HK-2 (cell line): Measurements from ENCODE around the gene AVP.

Source experiments
- DNase-seq: peaks from one replicate; pipeline ENCODE4 v3.0.0-alpha.2; 2018; ENCODE audit not compliant: unreplicated experiment

Gene AVP

DNA sequence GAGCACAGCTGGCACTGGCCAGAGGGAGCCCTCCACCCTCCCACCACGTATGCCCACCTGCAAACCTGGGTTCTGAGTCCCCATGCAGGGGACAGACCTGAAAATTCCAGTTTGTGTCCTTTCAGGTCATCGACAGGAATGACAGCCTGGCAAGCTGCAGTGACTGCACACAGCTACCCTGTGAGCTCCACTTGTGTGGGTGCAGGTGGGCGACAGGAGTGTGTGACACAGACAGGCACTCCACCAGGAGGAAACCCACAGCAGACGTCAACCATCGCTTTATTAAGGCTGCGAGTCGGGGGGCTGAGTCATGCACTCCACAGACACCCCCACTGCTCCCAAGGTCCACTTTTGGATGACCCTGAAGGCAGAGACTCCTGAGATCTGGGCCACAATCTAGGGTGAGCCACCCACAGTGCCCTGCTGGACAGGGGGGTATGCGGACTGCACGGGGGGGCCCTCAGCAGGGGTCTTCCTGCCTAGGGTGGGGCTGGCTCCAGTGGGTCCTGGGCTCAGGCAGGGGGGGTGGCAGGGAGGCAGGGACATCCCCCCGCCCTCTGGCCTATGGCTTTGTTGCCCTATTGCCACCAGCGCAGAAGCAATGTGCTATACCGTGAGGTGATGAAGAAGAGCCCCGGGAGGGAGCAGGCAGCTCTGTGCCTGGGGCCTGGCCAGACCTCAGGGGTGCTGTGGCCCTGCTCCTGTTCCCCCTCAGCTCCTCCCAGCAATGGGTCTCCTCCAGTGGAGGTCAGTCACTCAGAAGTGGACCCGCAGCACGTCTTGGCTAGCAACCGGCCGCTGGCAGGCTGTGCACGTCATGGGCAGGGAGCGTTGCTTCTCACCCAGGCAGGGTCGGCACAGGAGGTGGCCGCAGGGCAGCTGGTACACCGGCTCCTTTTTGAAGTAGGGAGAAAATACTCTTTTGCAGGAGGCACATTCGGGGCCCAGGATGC, 25.1 kb upstream of the AVP start:
- no peak for DNase-seq

DNA sequence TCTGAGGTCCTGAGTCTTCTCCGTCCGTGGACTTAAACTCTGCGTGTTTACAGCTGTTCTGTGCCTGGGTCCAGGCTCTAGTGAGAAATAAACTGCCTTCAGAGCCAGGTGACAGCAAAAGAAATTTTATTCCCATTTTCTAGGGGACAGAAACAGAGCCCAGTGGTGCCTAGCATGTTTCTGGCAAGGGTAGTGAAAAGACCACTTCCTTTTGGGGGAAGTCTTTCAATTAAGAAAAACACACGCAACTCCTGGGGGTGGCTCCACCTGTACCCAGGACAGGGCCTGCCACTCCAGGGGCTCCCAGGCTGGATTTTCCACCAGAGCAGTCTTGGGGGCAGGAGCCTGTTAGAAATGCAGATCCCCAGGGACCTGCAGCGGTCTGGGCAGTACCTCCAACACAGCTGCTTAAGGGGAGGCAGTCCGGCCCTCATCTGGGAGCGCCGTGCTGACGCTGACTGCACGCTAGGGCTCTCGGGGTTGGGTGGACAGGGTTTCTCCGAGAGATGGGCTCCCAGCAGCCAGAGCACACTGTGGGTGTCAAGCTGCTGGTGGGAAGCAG, 23.0 kb upstream of the AVP start:
- DNase-seq, result no peak

DNA sequence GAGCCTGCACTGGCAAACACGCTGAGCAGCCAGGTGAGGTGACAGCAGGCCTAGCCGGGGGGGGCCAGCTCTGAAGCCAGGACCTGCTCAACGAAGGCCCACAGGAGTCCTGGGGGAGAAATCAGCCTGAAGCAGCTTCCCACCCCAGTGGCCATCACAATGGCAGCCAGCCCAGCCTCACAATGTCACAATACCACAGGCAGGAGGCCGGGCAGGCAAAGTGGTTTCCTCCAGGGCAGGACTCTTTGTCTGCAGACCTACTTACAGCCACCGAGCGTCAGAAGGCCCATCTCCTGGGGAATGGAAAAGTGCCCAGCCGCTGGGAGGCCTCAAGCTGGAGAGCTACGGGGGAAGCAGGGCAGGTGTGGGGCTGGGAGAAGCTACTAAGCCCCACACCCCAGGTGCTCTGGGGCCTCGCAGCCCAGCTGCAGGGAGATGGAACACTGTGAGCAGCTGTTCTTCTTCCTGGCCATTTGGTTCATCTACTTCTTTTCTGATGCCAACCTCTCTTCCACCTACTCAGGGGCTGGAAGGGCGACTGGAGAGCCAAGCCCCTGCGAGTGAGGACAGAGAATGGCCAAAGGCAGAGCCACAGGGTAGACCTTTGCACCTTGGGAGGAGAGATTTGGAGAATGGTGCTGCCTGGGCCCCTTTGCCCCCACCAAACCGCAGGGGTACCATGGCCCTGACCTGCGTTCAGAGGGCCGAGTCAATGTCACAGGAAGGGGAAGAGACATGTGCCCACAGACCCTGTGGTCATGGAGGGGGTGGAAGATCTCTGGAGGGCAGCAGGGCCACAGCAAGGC, 22.3 kb upstream of the AVP start:
- DNase-seq, result no peak

- DNase-seq, result no peak
Observed at GRCh38 chr20:3106185-3106584, 21.7 kb upstream of the AVP start.

DNA sequence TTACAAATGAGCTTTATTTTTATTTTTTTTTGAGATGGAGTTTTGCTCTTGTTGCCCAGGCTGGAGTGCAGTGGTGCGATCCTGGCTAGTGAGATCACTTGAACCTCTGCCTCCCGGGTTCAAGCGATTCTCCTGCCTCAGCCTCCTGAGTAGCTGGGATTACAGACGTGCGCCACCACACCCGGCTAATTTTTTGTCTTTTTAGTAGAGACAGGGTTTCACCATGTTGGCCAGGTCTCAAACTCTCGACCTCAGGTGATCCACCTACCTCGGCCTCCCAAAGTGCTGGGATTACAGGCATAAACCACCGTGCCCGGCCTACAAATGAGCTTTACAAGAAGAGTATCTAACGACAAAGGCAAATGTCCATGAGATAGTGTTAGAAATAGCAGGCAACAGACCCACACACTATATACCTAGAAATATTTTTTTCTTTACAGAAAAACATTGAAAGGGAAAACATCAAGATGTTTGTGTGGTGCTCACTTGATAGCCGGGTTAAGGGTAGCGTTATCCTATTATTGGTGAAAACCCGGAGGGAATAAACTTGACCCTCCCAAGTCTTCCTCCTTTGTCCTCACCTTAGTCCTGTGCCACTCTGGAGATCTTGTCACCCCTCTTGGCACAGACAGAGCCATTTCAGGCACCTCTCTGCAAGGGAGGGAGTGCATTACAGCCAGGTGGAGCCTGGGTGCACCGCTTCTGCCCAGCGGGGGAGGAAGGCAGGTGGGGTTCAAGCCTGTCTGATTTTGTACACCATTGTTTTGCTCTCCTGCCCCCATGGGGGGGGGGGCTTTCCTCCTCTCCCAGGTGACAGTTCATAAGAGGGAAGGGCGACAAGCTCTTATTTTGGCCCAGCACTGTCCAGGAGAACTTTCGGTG, 21.0 kb upstream of the AVP start:
- no peak for DNase-seq

DNA sequence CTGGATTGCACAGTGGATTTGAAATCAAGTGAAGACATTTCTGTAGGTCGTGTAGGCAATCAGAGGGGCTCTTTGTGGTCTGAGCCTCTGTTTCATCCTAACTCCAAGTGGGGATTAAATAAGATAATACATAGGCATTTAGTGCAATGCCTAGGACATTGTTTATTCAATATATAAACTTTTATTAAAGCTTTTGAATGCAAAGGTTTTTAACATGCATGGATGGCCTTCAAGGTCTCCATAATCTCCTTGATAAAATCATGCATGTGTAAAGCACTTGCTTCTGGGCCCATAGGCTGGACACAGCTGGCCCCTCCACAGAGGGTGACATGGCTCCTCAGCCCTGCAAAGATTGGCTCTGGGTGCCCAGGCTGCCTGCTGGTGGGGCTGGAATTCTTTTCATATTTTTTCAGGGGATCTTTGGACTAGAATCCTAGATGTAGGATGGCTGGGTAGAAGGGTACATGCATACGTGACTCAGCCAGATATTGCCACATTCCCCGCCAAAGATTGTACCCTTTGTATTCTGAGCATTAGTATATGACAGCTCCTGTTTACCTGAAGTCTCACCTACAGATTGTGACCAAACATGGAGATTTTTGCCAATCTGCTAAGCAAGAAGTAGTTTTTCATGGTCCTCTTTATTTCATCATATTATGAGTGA, 19.0 kb upstream of the AVP start:
- no peak for DNase-seq

GRCh38 chr20:3102575-3103368, 18.2 kb upstream of the AVP start:
- no peak for DNase-seq

GRCh38 chr20:3101737-3102574, 17.4 kb upstream of the AVP start:
- no peak for DNase-seq

- DNase-seq, result no peak
Observed at GRCh38 chr20:3101251-3101650, 16.7 kb upstream of the AVP start.

DNA sequence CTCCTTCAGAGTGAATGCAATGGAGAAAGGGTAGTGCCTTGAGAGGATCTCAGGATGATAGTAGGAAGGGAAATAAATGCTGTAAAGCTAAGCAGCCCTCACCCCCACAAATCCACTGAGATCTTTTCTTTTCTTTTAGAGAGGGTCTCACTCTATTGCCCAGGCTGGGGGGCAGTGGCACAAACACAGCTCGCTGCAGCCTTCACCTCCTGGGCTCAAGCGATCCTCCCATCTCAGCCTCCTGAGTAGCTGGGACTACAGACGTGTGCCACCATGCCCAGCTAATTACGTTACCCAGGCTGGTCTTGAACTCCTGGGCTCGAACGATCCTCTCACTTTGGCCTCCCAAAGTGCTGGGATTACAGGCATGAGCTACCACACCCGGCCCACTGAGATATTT, 16.0 kb upstream of the AVP start:
- no peak for DNase-seq

- DNase-seq, result no peak
Observed at GRCh38 chr20:3094848-3095629, 10.5 kb upstream of the AVP start.

DNA sequence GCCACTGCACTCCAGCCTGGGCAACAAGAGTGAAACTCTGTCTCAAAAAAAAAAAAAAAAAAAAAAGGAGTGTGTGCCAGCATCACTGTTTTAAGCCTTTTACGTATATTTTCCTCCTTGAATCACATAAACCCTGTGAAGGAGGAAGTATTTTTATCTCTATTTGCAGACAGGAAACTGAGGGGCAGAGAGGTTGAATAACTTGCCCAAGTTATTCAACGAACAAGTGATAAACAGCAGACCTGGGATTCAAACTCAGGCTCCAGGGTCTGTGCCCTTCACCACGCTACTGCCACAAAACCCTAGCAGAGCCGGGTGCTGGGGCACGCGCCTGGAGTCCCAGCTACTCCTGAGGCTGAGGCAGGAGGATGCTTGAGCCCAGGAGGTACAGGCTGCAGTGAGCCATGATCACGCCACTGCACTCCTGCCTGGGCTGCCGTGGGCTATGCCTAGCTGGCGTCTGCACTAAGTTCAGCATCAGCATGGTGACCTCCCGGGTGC, 9.4 kb upstream of the AVP start:
- no peak for DNase-seq

GRCh38 chr20:3092611-3093379, 8.3 kb upstream of the AVP start:
- no peak for DNase-seq

DNA sequence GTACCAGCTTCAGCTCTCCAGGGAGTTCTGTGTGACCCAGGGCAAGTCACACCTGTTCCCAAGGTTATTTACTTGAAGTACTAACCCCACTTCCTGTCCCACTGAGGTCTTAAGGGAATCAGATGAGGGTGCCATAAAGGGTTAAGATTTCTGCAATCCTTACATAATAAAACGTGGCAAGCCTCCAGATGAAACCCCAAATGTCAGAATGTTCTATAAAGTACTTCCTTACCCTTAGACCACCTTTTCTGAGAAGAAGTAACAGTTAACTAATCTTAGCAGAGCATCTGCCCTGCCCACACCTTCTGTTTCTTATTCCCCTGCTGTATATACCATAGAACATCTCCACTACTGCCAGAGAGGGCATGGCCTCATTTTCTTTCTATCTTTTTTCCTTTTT, 6.0 kb upstream of the AVP start:
- no peak for DNase-seq

- DNase-seq, result no peak
Observed at GRCh38 chr20:3088031-3088430, 3.5 kb upstream of the AVP start.

DNA sequence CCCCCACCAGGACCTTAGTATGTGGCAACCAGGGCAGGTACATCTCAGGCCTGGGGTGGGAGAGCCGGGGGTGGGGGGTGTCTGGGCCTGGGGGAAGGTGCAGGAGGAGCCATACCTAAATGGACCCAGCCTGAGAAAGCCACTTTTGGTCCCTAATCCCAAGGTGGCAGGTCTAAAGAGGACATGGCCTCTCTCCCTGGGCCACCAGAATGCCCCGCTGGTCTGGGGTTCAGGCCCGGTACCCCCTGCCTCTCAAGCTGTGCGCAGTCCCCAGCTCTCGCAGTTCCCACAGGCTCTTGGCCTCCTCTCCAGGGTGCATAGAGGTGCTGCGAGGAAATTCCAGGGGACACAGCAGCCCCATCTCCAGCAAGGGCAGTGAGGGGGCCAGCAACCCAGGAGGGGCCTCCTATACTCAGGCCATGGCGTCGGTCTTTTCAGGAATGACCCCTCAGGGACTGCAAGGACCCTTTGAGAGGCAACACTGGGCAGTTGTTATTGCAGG, 1.1 kb upstream of the AVP start:
- no peak for DNase-seq

DNA sequence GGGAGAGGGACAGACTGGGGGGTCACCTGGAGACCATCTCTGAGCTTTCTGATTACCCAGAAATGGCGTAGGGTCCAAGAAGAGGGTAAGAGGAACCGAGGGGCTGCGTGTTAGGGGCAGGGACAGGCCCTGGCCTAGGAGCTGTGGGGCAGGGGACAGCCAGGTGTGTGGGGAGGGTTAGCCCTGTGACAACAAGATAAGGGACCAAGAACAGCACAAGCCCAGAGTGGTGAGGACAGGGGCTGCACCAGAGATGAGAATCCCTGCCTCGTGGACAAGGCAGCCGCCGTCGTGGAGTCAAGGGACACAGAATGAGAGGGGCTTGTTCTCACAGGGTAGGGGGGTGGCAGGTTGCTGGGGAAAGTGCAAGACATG, 449 bp upstream of the AVP start:
- DNase-seq, result no peak
